Omental fat pad (tissue), 4 donors: ENCODE data around the gene CHST8. TPM values are rescaled to one million over a fixed set of nuclear protein-coding genes. Genes with fewer than 3 reads are reported as not detected.
"Not testable (repeated sequence)": the region's sequence is repeated elsewhere in the genome, so short reads cannot be mapped to it uniquely, and the experiment has no call there.

Source experiments
- ATAC-seq: fragments of 150-250 bp; one replicate; pipeline ENCODE4 v1.9.1; 2016; ENCODE audit warnings: mild to moderate bottlenecking, moderate library complexity; ENCODE audit not compliant: low FRiP score
- DNase-seq: peaks from one replicate; pipeline ENCODE4 v3.0.0-alpha.2; 2019; ENCODE audit warnings: low spot score
- total RNA-seq, 4 donors: library from RNA; depleted of rRNA; stranded (reverse); fragments of >200 nt; gene quantifications; one replicate each; pipeline ENCODE4 v1.1.0, GENCODE V29; 2016
- TF ChIP-seq, protein P1 (sequence below), 3 donors: fragments of 450-650 bp; IDR thresholded peaks; one replicate each; pipeline ENCODE4 v1.5.1; 2016 to 2017; ENCODE audit warnings: antibody characterized with exemption in 3 of 3, mild to moderate bottlenecking in 3 of 3, moderate library complexity in 2 of 3

The CHST8 gene
- total RNA-seq, 4 donors from 2014 or later, result 1.3 to 4.8 (median 1.4) TPM; not detected in 1

DNA sequence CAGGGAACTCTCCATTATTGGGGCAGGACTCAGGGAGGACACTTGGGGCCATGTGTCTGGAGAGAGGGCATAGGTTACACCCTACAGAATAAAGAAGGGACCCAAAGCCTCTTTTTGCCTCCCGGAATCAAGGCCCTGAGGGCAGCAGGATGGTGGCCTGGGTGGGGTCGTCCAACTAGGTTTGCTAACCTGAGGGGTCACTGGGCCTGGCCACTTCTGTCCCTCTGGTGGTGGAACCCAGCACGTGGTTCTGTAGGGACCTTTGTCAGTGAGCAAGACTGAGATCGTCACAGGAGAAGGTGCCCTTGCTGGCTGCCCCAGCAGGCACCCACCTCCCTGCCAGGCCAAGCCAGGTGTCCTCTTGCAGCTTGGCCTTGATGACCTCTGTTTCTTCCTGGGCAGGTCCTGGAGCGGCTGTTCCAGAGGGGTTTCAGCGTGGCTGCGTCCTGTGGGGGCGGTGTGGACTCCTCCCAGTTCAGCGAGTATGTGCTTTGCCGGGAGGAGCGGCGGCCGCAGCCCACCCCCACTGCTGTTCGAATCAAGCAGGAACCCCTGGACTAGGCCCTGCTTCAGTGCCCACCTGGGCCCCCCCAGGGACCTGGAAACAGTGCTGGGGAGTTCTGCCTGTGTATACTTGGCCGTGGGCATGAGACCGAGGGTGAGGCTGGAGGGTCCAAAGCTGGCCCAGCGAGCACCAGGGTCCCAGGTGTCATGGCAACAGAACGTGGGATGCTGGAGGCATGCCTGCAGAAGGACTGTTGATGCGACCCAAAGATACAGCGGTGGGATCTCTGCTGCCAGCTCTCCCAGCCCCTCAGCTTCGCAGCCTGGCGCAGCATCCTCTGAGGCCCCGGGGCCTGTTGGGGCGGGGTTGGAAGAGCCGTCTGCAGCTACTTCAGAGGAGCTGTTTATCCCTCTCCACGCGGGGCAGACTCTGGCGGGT is 190.9 kb downstream of the CHST8 start:
- TF ChIP-seq, protein P1, sequence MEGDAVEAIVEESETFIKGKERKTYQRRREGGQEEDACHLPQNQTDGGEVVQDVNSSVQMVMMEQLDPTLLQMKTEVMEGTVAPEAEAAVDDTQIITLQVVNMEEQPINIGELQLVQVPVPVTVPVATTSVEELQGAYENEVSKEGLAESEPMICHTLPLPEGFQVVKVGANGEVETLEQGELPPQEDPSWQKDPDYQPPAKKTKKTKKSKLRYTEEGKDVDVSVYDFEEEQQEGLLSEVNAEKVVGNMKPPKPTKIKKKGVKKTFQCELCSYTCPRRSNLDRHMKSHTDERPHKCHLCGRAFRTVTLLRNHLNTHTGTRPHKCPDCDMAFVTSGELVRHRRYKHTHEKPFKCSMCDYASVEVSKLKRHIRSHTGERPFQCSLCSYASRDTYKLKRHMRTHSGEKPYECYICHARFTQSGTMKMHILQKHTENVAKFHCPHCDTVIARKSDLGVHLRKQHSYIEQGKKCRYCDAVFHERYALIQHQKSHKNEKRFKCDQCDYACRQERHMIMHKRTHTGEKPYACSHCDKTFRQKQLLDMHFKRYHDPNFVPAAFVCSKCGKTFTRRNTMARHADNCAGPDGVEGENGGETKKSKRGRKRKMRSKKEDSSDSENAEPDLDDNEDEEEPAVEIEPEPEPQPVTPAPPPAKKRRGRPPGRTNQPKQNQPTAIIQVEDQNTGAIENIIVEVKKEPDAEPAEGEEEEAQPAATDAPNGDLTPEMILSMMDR (IDR thresholded peaks at IDR 0.05), result no peak

DNA sequence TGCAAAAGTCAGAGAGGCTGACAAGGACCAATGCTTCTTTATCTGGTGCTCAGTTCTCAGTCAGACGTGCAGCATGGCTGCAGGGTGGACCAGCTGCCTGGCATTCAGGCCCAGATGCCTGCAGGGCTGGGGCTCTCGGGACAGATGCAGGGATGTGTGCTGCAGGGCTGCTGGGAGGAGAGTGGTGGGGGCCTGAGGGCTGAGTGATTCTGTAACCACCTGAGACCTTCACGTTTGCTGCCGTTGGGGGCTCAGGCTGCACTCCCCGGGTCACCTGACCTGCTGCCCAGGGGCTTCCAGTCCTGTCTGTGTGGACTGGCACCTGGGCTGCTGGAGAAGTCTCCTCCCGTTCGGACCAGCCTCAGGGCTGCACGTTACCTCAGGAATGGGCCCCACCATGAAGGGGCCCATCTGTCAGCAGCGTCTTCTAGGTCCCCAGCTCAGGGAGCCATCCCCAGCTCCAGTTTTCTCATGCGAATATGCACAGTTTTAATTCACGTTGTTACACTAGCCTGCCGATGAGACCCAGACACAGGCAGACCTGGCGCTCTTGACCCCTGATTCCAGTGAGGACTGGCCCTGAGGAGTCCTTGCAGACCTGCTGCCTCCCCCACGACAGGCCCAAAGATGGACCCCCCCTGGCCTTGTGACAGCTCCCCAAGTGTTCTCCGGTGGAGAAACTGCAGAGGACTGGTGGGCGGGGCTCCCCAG is 191.8 kb downstream of the CHST8 start:
- ATAC-seq (no peak), DNase-seq (no peak)
- TF ChIP-seq, protein P1 (IDR thresholded peaks at IDR 0.05), result no peak

More for the DNA sequence above, 190.9 kb downstream of the CHST8 start:
- ATAC-seq (no peak), DNase-seq (no peak)

DNA sequence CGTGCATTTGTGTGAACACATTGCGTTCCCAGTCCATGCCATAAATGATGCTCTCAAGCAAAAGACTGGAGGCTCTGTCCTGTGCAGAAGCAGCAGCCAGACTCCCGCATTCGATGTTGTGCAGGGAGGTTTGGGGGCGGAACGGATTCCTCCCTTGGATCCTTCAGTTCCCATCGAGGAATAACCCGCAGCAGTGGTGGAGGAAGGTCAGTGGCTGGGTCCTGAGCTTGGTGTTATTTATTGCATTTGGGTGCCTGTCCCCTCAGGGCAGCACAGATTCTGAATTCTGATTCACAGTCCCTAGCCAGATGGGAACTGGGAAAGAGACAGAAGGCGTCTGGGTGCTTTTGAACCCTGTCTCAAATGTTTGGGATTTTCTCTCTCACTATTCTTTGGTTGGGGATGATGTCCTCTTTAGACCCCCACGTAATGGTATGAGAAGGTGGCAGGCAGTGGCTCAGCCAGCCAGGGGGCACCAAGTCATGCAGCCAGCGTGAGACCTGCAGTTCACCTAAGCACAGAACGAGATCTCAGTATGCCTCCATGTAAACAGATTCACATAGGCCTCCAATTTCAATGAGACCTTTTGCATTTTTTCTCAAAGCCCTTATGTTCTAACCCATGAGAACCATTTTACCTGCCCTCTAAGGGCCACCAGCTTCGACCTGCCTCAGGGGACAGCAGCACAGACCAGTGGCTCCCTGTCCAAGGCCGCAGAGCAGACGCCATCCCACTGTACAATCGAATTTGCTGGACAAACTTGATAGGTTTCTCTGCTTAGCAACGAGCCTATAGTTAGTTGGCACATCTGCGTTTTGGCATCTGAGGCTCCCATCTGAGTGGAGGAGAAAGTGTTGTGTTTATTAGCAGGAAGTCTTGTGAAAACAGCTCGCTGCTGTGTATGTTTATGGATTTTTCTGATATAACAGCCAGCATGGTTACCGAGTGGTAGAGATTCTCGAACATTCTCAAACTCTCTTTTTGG is 192.7 kb downstream of the CHST8 start:
- DNase-seq (no peak), ATAC-seq (no peak)
- TF ChIP-seq, protein P1 (IDR thresholded peaks at IDR 0.05), result no peak

DNA sequence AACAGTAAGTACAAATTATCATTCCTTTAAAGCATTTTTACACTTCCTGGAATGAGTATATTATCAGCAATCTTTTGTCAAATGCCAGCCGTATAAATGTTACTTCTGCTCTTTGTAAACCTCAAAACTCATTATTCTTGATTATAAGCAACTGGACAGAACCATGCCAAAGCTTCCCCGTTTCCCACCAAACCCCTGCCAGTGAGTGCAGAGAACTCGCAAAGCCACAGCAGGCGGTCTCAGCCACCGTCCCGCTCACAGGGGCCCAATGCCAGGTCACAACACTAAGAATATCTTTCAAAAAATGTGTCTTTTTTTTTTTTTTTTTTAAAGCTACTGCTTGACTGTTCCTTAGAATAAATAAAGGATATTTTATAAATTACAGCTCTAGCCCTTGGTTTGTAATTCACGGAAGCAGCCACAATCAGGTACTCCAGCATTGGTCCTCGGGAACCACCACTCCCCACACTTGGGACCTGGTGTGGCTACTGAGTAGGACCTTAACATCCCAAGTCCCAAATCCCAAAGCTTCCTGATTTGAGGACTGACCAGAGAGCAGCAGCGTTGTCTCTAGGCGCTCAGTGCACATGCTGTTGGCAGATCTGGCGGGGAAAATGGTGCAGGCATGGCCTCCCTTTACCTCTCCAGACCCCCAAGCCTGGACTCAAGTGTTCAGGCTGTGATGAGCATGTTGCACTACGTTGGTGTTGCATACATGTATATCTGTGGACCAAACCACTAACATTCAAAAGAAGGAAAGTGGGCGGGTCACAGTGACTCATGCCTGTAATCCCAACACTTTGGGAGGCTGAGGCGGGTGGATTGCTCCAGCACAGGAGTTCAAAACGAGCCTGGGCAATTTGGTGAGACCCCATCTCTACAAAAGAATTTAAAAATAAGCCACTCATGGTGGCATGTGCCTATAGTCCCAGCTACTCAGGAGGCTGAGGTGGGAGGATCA is 193.9 kb downstream of the CHST8 start:
- no peak for DNase-seq
- ATAC-seq, result no peak
- TF ChIP-seq, protein P1 (IDR thresholded peaks at IDR 0.05), result no peak

DNA sequence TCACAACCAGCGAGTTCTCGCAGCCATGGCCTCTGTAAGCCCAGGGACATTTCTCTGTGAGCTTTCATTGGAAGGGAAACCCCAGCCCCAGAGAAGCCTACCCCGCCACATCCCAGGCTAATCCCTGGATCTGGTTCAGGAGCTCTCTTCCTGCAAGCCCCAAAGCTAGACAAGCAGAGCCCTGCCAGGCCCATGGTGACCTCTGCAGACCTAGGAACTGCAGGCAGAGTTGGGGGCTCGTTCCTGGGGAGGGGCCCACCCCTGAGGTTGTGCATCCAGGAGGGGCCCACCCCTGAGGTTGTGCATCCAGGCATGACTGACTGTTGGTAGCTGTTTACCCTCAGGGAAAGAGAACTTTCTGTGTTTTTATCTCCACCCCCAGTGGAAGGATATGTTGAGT is 196.7 kb downstream of the CHST8 start:
- TF ChIP-seq, protein P1 (IDR thresholded peaks at IDR 0.05), result no peak
- no peak for DNase-seq
- ATAC-seq, result no peak

DNA sequence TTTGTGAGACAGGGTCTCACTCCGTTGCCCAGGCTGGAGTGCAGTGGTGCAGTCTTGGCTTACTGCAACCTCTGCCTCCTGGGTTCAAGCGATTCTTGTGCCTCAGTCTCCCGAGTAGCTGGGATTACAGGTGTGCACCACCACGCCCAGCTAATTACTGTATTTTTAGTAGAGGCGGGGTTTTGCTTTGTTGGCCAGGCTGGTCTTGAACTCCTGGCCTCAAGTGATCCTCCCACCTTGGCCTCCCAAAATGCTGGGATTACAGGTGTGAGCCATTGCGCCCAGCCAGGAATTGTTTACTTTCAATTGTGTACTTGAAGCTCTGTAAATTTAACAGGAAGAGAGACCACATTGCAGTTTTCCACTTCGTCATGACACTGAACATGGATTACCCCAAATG is 197.3 kb downstream of the CHST8 start:
- not testable (repeated sequence) for DNase-seq, ATAC-seq
